Mesodermal cell (in vitro differentiated cells): Measurements from ENCODE around the gene C5orf15.

Experiments
- H3K27ac ChIP-seq: 2 replicates; pipeline ENCODE4 v1.7.0; 2013; ENCODE audit warnings: mild to moderate bottlenecking, low read depth, low read length, moderate library complexity; ENCODE audit not compliant: severe bottlenecking
- H3K36me3 ChIP-seq: 2 replicates; pipeline ENCODE4 v1.7.1; 2013; ENCODE audit warnings: mild to moderate bottlenecking, low read length, moderate library complexity; ENCODE audit not compliant: control insufficient read depth, insufficient read depth
- H3K4me1 ChIP-seq: one replicate; pipeline ENCODE4 v1.7.1; 2013; ENCODE audit warnings: mild to moderate bottlenecking, low read length; ENCODE audit not compliant: insufficient read depth, control insufficient read depth, poor library complexity, severe bottlenecking
- H3K4me3 ChIP-seq: 2 replicates; pipeline ENCODE4 v1.7.0; 2013; ENCODE audit warnings: low read length, control low read depth, mild to moderate bottlenecking; ENCODE audit not compliant: insufficient read depth, poor library complexity, severe bottlenecking; ENCODE audit errors: extremely low read depth
- H3K9me3 ChIP-seq: 2 replicates; pipeline ENCODE4 v1.7.1; 2013; ENCODE audit warnings: mild to moderate bottlenecking, low read length, moderate library complexity; ENCODE audit not compliant: control insufficient read depth
- WGBS, 2 experiments: methylation state at CpG; one replicate each; pipeline ENCODE4 v1.1.5; 2013; ENCODE audit warnings: missing lambda C conversion rate in 2 of 2; ENCODE audit not compliant: insufficient coverage in 2 of 2; 5-methylcytosine and 5-hydroxymethylcytosine counted together

The C5orf15 gene

GRCh38 chr5:133906303-133906702, 62.1 kb downstream of the C5orf15 start:
- H3K9me3 ChIP-seq: no peaks in the 10 kb centered on the region
- H3K4me3 ChIP-seq: no peak overlapping the region
- 94 to 100% methylated on average over 3 to 4 of the region's 6 CpGs for WGBS, 2 experiments
- H3K36me3 ChIP-seq: no peaks in the 10 kb centered on the region
- no peaks in the 10 kb centered on the region for H3K4me1 ChIP-seq
- no peak overlapping the region for H3K27ac ChIP-seq
